ENCODE data around the gene SLC22A5.

GRCh38 chr5:132370971-132371602 is 1.6 kb downstream of the SLC22A5 start:
- TF ChIP-seq, protein P1, sequence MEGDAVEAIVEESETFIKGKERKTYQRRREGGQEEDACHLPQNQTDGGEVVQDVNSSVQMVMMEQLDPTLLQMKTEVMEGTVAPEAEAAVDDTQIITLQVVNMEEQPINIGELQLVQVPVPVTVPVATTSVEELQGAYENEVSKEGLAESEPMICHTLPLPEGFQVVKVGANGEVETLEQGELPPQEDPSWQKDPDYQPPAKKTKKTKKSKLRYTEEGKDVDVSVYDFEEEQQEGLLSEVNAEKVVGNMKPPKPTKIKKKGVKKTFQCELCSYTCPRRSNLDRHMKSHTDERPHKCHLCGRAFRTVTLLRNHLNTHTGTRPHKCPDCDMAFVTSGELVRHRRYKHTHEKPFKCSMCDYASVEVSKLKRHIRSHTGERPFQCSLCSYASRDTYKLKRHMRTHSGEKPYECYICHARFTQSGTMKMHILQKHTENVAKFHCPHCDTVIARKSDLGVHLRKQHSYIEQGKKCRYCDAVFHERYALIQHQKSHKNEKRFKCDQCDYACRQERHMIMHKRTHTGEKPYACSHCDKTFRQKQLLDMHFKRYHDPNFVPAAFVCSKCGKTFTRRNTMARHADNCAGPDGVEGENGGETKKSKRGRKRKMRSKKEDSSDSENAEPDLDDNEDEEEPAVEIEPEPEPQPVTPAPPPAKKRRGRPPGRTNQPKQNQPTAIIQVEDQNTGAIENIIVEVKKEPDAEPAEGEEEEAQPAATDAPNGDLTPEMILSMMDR (IDR thresholded peaks at IDR 0.05; ENCODE audit: low read depth, low read length, poor library complexity, severe bottlenecking), result no peak
- TF ChIP-seq EZH2phosphoT487 (IDR thresholded peaks at IDR 0.05; ENCODE audit: borderline replicate concordance, low read length), result no peak
